Measurements from ENCODE around the gene SMYD3.
"Not testable (repeated sequence)": the region's sequence is repeated elsewhere in the genome, so short reads cannot be mapped to it uniquely, and the experiment has no call there.

The SMYD3 gene

GRCh38 chr1:245771511-245772281 lies 735.4 kb downstream of the SMYD3 start:
- DNase-seq (ENCODE audit: low read depth in 2 of 2), result no peak

DNA sequence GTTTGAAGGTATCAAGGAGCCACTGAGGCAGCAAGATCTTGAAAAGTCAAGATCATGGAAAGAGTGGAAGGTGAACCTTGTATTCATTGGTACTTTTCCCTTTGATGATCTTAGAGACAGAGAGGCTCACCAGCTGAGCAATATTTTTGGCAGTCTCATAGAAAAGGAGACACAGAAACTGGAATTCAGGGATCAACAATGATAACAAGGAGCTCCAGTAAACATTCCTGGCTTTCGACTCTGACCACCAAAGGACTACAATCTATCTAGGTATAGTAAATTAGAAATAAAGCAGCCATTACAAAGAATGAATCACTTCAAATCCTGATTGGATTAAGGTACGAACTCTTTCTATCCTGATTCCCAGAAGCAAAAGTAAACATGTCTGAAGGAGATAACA lies 736.9 kb downstream of the SMYD3 start:
- no peak for DNase-seq (ENCODE audit: low read depth in 2 of 2)

DNA sequence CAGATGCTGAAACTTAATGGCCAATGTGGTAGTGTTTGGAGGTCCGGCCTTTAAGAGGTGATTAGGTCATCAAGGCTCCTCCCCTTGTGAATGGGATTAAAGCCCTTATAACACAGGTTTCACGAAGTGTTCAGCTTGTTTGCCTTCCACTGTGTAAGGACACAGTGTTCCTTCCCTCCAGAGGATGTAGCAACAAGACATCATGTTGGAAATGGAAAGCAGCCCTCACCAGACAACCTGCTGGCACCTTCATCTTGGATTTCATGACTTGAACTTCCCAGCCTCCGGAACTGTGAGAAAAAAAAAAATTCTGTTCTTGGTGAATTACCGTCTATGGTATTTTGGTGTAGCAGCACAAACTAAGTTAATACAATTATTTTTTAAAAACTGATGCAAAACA lies 738.5 kb downstream of the SMYD3 start:
- DNase-seq (ENCODE audit: low read depth in 2 of 2), result no peak

GRCh38 chr1:245765230-245766000 lies 741.7 kb downstream of the SMYD3 start:
- DNase-seq (ENCODE audit: low read depth in 2 of 2), result no peak

DNA sequence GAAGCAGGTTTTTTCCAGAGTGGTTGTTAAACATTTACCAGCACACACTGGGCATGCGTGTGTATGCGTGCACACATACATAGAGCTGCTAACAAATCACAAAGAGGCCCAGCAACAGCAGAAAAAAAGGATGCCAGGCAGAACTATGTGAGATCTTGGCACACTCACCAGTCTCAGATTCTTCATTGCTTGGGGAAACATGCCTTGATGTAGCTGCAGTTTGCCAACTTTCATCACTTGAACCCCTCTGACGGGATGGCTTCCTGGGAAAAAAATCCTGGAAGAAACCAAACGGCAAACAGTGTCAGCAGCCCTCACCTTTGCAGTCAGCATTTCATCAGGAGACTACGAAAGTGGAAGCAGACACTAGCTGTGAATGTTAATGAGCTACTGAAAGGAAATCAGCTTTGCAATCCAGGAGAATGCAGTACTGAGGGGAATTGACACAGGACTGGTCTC lies 743.2 kb downstream of the SMYD3 start:
- no peak for DNase-seq (ENCODE audit: low read depth in 2 of 2)

DNA sequence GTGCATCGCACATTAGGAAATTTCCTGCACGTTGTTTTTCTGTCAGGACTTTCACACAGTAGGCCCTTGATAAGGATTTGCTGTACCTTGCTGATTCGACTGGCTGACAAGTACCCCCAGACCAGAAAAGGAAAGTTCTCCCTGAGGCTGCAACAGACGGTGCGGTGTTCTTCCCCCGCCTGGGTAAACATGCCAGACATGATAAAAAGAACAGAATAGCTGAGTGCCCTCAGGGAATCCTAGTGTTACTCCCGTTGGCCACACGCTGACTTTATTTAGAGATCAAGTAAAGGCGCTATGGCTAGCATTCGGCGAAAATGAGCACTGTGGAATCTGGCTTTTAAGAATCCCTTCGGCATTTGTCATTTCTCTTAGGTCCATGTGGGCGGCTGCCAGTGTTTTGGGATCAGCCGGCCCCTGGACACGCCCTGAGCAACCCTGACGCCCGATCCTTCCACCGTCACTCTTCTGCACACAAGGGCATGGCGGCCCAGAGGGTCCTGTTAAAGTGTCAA lies 744.6 kb downstream of the SMYD3 start:
- no peak for DNase-seq (ENCODE audit: low read depth in 2 of 2)

- no peak for DNase-seq (ENCODE audit: low read depth in 2 of 2)
Measured at GRCh38 chr1:245760301-245760700, 746.8 kb downstream of the SMYD3 start.

- no peak for DNase-seq (ENCODE audit: low read depth in 2 of 2)
Measured at GRCh38 chr1:245754463-245754961, 752.6 kb downstream of the SMYD3 start.

DNA sequence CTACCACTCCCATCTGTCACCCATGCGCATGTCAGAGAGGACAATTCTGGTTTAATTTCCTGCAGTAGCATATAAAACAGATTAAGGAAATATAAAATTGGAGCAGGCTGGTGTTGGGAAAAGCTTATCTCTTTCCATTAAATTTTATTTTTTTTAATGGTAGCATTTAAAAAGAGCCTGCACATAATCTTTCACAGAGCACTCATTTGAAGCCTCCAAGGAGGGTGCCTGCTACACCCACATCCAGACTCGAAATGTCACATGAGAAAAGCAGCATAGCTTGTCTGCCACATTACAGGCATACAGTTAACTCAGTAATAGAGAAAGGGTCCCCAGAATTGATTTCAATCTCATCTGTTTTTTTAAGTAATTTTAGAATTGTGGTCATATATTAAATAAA lies 753.3 kb downstream of the SMYD3 start:
- no peak for DNase-seq (ENCODE audit: low read depth in 2 of 2)

DNA sequence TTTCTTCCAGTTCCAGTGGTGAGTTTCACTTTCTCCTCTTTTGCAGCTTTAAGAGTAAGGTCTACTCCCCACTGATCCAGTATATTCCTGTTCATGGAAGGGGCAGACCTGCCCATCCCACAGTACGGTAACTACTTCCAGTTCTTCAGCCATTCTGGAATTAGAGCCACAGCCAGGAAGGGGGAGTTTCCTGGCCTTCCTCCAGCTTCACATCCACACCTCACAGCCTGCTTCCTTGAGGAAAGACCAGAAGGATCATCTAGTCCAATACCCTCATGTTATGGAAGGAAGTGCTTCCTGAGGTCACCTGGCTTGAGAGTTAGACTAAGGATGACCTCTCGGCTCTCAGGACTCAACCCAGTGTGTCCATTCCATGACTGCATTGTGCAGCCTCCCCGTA lies 754.5 kb downstream of the SMYD3 start:
- DNase-seq (ENCODE audit: low read depth in 2 of 2), result no peak

DNA sequence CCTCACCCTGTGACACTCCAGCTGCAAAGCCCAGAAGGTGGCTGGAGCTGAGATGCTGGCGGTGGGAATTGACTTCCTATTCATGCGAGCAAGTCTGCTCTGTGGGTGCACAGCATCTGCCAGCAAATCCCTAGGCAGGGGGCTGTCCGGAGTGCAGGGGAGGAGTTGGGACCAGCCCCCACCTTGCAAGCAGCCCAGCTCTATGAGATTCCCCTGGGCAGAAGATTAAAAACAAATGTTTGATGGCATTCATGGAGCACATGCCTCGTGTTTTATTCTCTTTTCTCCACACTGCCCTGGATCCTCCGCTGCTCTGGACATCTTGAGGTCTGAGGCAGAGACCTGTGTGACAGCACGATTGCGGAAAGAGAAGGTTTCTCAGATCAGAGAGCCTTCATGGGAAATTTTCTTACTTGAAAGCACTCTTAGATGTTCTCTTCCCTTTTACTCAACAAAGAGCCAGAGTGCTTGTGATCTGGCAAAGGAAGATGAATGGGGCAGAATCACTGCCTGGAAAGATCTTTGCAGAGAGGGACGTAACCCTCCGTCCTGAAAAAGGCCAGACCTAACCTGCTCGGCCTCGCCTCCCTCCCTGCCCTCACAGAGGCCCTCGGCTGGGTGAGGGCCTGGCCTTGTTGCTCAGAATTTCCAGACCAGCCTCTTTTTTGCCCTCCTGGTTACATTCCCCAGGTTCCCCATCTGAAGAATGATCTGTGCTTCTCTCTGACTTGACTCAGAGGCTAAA lies 755.2 kb downstream of the SMYD3 start:
- no peak for DNase-seq (ENCODE audit: low read depth in 2 of 2)

DNA sequence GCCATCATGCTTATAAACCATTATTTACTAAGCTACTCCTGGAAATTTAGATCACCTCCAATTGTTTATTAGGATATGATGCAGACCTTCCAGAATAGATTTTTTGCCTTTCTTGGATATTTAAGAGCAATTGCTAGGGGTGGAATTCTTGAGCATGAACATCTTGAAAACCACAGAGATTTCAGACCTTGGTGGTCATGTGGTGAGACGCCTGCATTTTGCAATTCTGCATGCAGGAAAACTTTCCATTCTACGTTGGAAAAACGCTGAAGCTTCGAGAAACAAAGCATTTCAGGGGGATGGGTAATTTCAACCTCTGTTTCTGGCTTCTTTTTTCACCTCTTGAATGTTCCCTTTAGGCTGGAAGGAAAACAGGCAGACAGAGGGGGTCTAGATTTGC lies 756.0 kb downstream of the SMYD3 start:
- no peak for DNase-seq (ENCODE audit: low read depth in 2 of 2)

- DNase-seq (ENCODE audit: low read depth in 2 of 2), result no peak
Measured at GRCh38 chr1:245750261-245750660, 756.8 kb downstream of the SMYD3 start.

DNA sequence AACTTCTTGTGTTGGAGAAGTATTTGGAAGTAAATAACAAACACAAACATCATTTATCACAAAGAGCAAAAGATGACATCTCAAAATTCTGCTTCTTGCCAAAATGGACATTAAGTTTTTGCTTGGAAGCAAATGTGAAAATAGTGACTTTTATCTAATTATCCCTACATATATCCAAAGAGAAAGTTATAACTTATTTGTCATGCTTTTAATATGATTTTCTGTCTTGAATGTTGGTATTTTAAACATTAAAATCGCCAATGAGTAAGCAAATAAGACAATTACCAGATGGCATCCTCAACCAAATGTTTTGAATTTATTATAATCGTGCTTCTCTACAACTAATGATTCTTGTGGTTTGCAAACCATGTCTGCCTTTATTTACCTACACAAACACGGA lies 758.0 kb downstream of the SMYD3 start:
- no peak for DNase-seq (ENCODE audit: low read depth in 2 of 2)

GRCh38 chr1:245748646-245749045 lies 758.4 kb downstream of the SMYD3 start:
- no peak for DNase-seq (ENCODE audit: low read depth in 2 of 2)

GRCh38 chr1:245748240-245748639 lies 758.8 kb downstream of the SMYD3 start:
- no peak for DNase-seq (ENCODE audit: low read depth in 2 of 2)

GRCh38 chr1:245742896-245743295 lies 764.2 kb downstream of the SMYD3 start:
- DNase-seq (ENCODE audit: low read depth in 2 of 2), result no peak

DNA sequence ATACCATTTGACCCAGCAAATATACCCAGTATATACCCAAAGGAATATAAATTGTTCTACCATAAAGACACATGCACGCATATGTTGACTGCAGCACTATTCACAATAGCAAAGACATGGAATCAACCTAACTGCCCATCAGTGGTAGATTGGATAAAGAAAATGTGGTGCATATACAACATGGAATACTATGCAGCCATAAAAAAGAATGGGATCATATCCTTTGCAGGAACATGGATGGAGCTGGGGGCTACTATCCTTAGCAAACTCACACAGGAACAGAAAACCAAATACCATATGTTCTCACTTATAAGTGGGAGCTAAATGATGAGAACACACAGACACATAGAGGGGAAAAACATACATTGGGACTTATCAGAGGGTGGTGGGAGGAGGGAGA lies 766.7 kb downstream of the SMYD3 start:
- DNase-seq (ENCODE audit: low read depth in 2 of 2), result not testable (repeated sequence)

GRCh38 chr1:245730801-245731200 lies 776.3 kb downstream of the SMYD3 start:
- DNase-seq (ENCODE audit: low read depth in 2 of 2), result no peak

DNA sequence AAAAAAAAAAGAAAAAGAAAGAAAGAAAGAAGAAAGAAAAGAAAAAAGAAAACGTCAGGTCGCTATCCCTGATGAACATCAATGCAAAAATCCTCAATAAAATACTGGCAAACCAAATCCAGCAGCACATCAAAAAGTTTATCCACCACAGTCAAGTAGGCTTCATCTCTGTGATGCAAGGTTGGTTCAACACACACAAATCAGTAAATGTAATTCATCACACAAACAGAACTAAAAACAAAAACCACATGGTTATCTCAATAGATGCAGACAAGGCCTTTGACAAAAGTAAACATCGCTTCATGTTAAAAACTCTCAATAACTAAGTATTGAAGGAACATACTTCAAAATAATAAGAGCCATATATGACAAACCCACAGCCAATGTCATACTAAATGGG lies 779.0 kb downstream of the SMYD3 start:
- DNase-seq (ENCODE audit: low read depth in 2 of 2), result not testable (repeated sequence)

GRCh38 chr1:245721488-245721887 lies 785.6 kb downstream of the SMYD3 start:
- no peak for DNase-seq (ENCODE audit: low read depth in 2 of 2)

DNA sequence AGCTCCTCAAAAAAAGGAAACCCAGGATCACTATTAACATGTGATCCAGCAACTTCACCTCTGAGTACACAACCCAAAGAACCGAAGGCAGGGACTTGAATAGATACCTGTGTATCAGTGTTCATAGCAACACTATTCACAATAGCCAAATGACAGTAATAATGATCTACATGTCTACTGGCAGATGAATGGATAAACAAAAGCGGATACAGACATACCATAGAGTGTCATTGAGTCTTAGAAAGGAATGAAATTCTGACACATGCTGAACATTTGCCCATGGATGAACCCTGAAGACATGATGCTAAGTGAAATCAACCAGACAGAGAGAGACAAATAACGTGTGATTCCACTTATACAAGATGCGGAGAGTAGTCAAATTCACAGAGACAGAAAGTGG lies 788.1 kb downstream of the SMYD3 start:
- DNase-seq (ENCODE audit: low read depth in 2 of 2), result no peak
